ENCODE data around the gene SEH1L. TPM values are rescaled to one million over a fixed set of nuclear protein-coding genes. Genes with fewer than 3 reads are reported as not detected.
"Not testable (repeated sequence)": the region's sequence is repeated elsewhere in the genome, so short reads cannot be mapped to it uniquely, and the experiment has no call there.

SEH1L gene
- total RNA-seq, 4 donors from 2014 or later, result 39.3 to 45.4 (median 42.8) TPM

- no peaks in the 10 kb centered on the region for H3K4me1 ChIP-seq
- H3K27ac ChIP-seq, result no peak overlapping the region
- H3K4me3 ChIP-seq, result no peak overlapping the region
- H3K9me3 ChIP-seq, result no peaks in the 10 kb centered on the region
- no peaks in the 10 kb centered on the region for H3K27me3 ChIP-seq
- DNase-seq (ENCODE audit: low spot score in 2 of 2), result no peak
- 84% methylated on average over 6 of the region's 6 CpGs for WGBS
- peaks cover 67% of the 10 kb centered on the region for H3K36me3 ChIP-seq
- TF ChIP-seq CTCF (IDR thresholded peaks at IDR 0.05) (no peak), POLR2AphosphoS5 (IDR thresholded peaks at IDR 0.05) (no peak), EP300 (IDR thresholded peaks at IDR 0.05) (no peak), POLR2A (IDR thresholded peaks at IDR 0.05) (no peak)
Observed at GRCh38 chr18:12975488-12975887, 27.7 kb downstream of the SEH1L start.

- Histone ChIP-seq H3K9me3 (no peaks in the 10 kb centered on the region), H3K27ac (no peak overlapping the region), H3K4me1 (no peaks in the 10 kb centered on the region), H3K36me3 (peaks cover 67% of the 10 kb centered on the region), H3K4me3 (no peak overlapping the region), H3K27me3 (no peaks in the 10 kb centered on the region)
- WGBS, result 77% methylated on average over 11 of the region's 12 CpGs
- DNase-seq (ENCODE audit: low spot score in 2 of 2), result no peak
- TF ChIP-seq POLR2AphosphoS5 (IDR thresholded peaks at IDR 0.05), result no peak
- TF ChIP-seq EP300 (IDR thresholded peaks at IDR 0.05), result no peak
- no peak for TF ChIP-seq CTCF (IDR thresholded peaks at IDR 0.05)
- no peak for TF ChIP-seq POLR2A (IDR thresholded peaks at IDR 0.05)
Observed at GRCh38 chr18:12976305-12976704, 28.5 kb downstream of the SEH1L start.

- H3K27ac ChIP-seq; H3K27me3 ChIP-seq; H3K4me3 ChIP-seq; H3K9me3 ChIP-seq; DNase-seq (ENCODE audit: low spot score in 2 of 2); H3K4me1 ChIP-seq: not testable (repeated sequence)
- WGBS, result no CpG with 5 or more reads among the region's 34 CpGs
- peaks cover 50% of the 10 kb centered on the region for H3K36me3 ChIP-seq
Observed at GRCh38 chr18:12980065-12980464, 32.3 kb downstream of the SEH1L start.

- peaks cover 25% of the 10 kb centered on the region for H3K4me1 ChIP-seq
- no peaks in the 10 kb centered on the region for H3K27me3 ChIP-seq
- no peak for TF ChIP-seq EP300 (IDR thresholded peaks at IDR 0.05)
- no peak for TF ChIP-seq POLR2AphosphoS5 (IDR thresholded peaks at IDR 0.05)
- no peak for TF ChIP-seq POLR2A (IDR thresholded peaks at IDR 0.05)
- TF ChIP-seq CTCF (IDR thresholded peaks at IDR 0.05), result no peak
- WGBS, result 84% methylated on average over 8 of the region's 8 CpGs
- no peaks in the 10 kb centered on the region for H3K9me3 ChIP-seq
- peaks cover 4% of the 10 kb centered on the region for H3K36me3 ChIP-seq
- H3K27ac ChIP-seq, result no peak overlapping the region
- no peak overlapping the region for H3K4me3 ChIP-seq
- DNase-seq (ENCODE audit: low spot score in 2 of 2), result no peak
Observed at GRCh38 chr18:12989397-12990122, 41.7 kb downstream of the SEH1L start.

GRCh38 chr18:12990123-12990475, 42.3 kb downstream of the SEH1L start:
- 57% methylated on average over 2 of the region's 2 CpGs for WGBS
- TF ChIP-seq POLR2A (IDR thresholded peaks at IDR 0.05), result no peak
- TF ChIP-seq EP300 (IDR thresholded peaks at IDR 0.05), result no peak
- no peak for TF ChIP-seq CTCF (IDR thresholded peaks at IDR 0.05)
- TF ChIP-seq POLR2AphosphoS5 (IDR thresholded peaks at IDR 0.05), result no peak

GRCh38 chr18:12990641-12990966, 42.8 kb downstream of the SEH1L start:
- TF ChIP-seq POLR2A (IDR thresholded peaks at IDR 0.05), result no peak
- no peak for TF ChIP-seq CTCF (IDR thresholded peaks at IDR 0.05)
- TF ChIP-seq EP300 (IDR thresholded peaks at IDR 0.05), result no peak
- TF ChIP-seq POLR2AphosphoS5 (IDR thresholded peaks at IDR 0.05), result no peak
- WGBS, result 2% methylated on average over 11 of the region's 11 CpGs
- DNase-seq (ENCODE audit: low spot score in 2 of 2), result no peak
- H3K9me3 ChIP-seq, result no peaks in the 10 kb centered on the region
- no peaks in the 10 kb centered on the region for H3K36me3 ChIP-seq
- H3K27me3 ChIP-seq, result no peaks in the 10 kb centered on the region
- peak overlapping the region; percentile 61 for H3K4me3 ChIP-seq
- peaks cover 25% of the 10 kb centered on the region for H3K4me1 ChIP-seq
- peak overlapping the region; percentile 59 for H3K27ac ChIP-seq

More at GRCh38 chr18:12990123-12990475, 42.3 kb downstream of the SEH1L start:
- no peaks in the 10 kb centered on the region for H3K9me3 ChIP-seq
- peaks cover 1% of the 10 kb centered on the region for H3K36me3 ChIP-seq
- DNase-seq (ENCODE audit: low spot score in 2 of 2), result no peak
- H3K27me3 ChIP-seq, result no peaks in the 10 kb centered on the region
- no peak overlapping the region for H3K27ac ChIP-seq
- H3K4me3 ChIP-seq, result peak overlapping the region; percentile 61
- peaks cover 25% of the 10 kb centered on the region for H3K4me1 ChIP-seq
